ENCODE results near the gene TNK1. TPM values are rescaled to one million over a fixed set of nuclear protein-coding genes. Genes with fewer than 3 reads are reported as not detected.

The TNK1 gene
- total RNA-seq, 1 donor from 2014 or later = 0.34 TPM

DNA sequence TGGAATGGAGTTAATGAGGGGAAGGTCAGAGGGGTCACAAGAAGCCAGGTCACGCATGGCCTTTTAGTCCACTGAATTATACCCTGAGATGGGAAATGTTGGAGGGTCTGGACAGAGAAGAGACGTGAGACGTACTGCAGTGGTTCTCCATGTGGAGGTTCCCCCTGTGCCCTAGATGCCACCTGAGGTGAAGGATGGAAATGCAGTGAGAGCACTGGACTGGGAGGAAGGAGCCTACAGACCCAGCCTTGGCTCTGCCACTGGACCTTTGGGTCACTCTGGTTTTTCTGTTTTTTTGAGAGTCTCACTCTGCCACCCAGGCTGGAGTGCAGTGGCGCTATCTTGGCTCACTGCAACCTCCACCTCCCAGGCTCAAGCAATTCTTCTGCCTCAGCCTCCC, 15.3 kb downstream of the TNK1 start:
- DNase-seq = no peak
- Mint-ChIP-seq H3K4me1 (ENCODE audit: low read depth, unreplicated experiment) (peaks cover 6% of the 10 kb centered on the region), H3K9me3 (ENCODE audit: unreplicated experiment) (peaks cover 11% of the 10 kb centered on the region), H3K27me3 (ENCODE audit: unreplicated experiment) (peaks cover 12% of the 10 kb centered on the region), H3K27ac (ENCODE audit: unreplicated experiment) (peak overlapping the region; percentile 39), H3K4me3 (ENCODE audit: unreplicated experiment) (no peak overlapping the region), H3K36me3 (ENCODE audit: unreplicated experiment) (no peaks in the 10 kb centered on the region)
- TF ChIP-seq, protein P1, sequence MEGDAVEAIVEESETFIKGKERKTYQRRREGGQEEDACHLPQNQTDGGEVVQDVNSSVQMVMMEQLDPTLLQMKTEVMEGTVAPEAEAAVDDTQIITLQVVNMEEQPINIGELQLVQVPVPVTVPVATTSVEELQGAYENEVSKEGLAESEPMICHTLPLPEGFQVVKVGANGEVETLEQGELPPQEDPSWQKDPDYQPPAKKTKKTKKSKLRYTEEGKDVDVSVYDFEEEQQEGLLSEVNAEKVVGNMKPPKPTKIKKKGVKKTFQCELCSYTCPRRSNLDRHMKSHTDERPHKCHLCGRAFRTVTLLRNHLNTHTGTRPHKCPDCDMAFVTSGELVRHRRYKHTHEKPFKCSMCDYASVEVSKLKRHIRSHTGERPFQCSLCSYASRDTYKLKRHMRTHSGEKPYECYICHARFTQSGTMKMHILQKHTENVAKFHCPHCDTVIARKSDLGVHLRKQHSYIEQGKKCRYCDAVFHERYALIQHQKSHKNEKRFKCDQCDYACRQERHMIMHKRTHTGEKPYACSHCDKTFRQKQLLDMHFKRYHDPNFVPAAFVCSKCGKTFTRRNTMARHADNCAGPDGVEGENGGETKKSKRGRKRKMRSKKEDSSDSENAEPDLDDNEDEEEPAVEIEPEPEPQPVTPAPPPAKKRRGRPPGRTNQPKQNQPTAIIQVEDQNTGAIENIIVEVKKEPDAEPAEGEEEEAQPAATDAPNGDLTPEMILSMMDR (IDR thresholded peaks at IDR 0.05; ENCODE audit: partially characterized antibody, unreplicated experiment) = no peak

DNA sequence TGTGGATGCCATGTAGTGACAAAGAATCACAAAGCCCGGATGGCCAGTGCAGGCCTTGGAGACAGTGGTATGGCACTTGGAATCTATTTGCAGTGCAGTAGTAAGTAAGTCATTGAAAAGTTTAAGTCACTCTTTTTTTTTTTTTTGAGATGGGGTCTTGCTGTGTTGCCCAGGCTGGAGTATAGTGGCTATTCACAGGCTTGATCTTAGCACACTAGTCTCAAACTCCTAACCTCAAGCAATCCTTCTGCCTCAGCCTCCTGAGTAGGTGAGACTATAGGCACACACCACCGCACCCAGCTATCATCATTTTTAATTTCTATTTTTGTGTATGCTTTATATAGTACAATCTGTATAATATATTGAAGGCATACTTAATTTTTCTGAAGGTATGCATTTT, 17.7 kb downstream of the TNK1 start:
- Mint-ChIP-seq H3K4me3 (ENCODE audit: unreplicated experiment) (no peak overlapping the region), H3K9me3 (ENCODE audit: unreplicated experiment) (peaks cover 11% of the 10 kb centered on the region), H3K27ac (ENCODE audit: unreplicated experiment) (no peak overlapping the region), H3K36me3 (ENCODE audit: unreplicated experiment) (no peaks in the 10 kb centered on the region), H3K4me1 (ENCODE audit: low read depth, unreplicated experiment) (peaks cover 3% of the 10 kb centered on the region), H3K27me3 (ENCODE audit: unreplicated experiment) (peaks cover 4% of the 10 kb centered on the region)
- TF ChIP-seq, protein P1 (IDR thresholded peaks at IDR 0.05; ENCODE audit: partially characterized antibody, unreplicated experiment) = no peak
- DNase-seq = no peak

GRCh38 chr17:7403043-7403726, 22.3 kb downstream of the TNK1 start:
- peak overlapping the region; percentile 85 for H3K4me3 Mint-ChIP-seq (ENCODE audit: unreplicated experiment)
- H3K27me3 Mint-ChIP-seq (ENCODE audit: unreplicated experiment) = peaks cover 7% of the 10 kb centered on the region
- H3K27ac Mint-ChIP-seq (ENCODE audit: unreplicated experiment) = peak overlapping the region; percentile 92
- DNase-seq = peak; percentile 85
- peaks cover 10% of the 10 kb centered on the region for H3K9me3 Mint-ChIP-seq (ENCODE audit: unreplicated experiment)
- H3K36me3 Mint-ChIP-seq (ENCODE audit: unreplicated experiment) = no peaks in the 10 kb centered on the region
- TF ChIP-seq, protein P1 (IDR thresholded peaks at IDR 0.05; ENCODE audit: partially characterized antibody, unreplicated experiment) = no peak
- H3K4me1 Mint-ChIP-seq (ENCODE audit: low read depth, unreplicated experiment) = peaks cover 10% of the 10 kb centered on the region

DNA sequence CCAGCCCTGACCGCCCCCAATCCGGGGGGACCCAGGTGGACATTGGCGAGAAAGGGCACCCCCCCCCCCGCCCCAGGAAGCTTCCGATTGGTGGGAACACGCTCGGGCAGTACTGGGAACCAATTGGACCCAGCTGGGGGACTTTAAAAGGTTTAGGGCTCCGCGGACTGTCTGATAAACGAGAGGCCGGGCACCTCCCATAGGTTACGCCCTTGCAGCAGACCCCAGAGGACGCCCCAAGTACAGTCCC, 22.8 kb downstream of the TNK1 start:
- Mint-ChIP-seq H3K9me3 (ENCODE audit: unreplicated experiment) (peaks cover 10% of the 10 kb centered on the region), H3K4me3 (ENCODE audit: unreplicated experiment) (peak overlapping the region; percentile 85), H3K36me3 (ENCODE audit: unreplicated experiment) (no peaks in the 10 kb centered on the region), H3K27ac (ENCODE audit: unreplicated experiment) (peak overlapping the region; percentile 92), H3K4me1 (ENCODE audit: low read depth, unreplicated experiment) (peaks cover 10% of the 10 kb centered on the region), H3K27me3 (ENCODE audit: unreplicated experiment) (peaks cover 7% of the 10 kb centered on the region)
- TF ChIP-seq, protein P1 (IDR thresholded peaks at IDR 0.05; ENCODE audit: partially characterized antibody, unreplicated experiment) = no peak
- DNase-seq = no peak

GRCh38 chr17:7403977-7404736, 23.3 kb downstream of the TNK1 start, which contains the start of gene TMEM256:
Gene TMEM256 (minus strand): TSS chr17:7404097. CDS start chr17:7404084, 13 bp downstream.
- TF ChIP-seq, protein P1 (IDR thresholded peaks at IDR 0.05; ENCODE audit: partially characterized antibody, unreplicated experiment) = no peak
- H3K4me3 Mint-ChIP-seq (ENCODE audit: unreplicated experiment) = peak within 1 kb of the TSS; percentile 85

More at GRCh38 chr17:7403977-7404736, 23.3 kb downstream of the TNK1 start, which contains the start of gene TMEM256:
- DNase-seq = peak; percentile 96
- Mint-ChIP-seq H3K36me3 (ENCODE audit: unreplicated experiment) (peaks cover 3% of the 10 kb centered on the region), H3K9me3 (ENCODE audit: unreplicated experiment) (peaks cover 10% of the 10 kb centered on the region), H3K4me1 (ENCODE audit: low read depth, unreplicated experiment) (peaks cover 10% of the 10 kb centered on the region), H3K27me3 (ENCODE audit: unreplicated experiment) (peaks cover 10% of the 10 kb centered on the region), H3K27ac (ENCODE audit: unreplicated experiment) (peak within 1 kb of the TSS; percentile 92)
